GM21825 (cell line): Measurements from ENCODE around the gene TNS2.
A peak's percentile ranks its signal among the peaks of the same experiment; 100 is the strongest.

Experiments
- ATAC-seq: cut with Tn5 transposase; IDR thresholded peaks from one replicate; pipeline ENCODE4 v1.9.1; 2021; ENCODE audit warnings: mild to moderate bottlenecking, moderate library complexity; ENCODE audit not compliant: unreplicated experiment

The TNS2 gene

GRCh38 chr12:53042607-53043454, 7.0 kb upstream of the TNS2 start:
- ATAC-seq: no peak

- ATAC-seq: no peak
Measured at GRCh38 chr12:53044052-53044581, 5.7 kb upstream of the TNS2 start.

GRCh38 chr12:53044896-53045695, 4.8 kb upstream of the TNS2 start:
- ATAC-seq: no peak

GRCh38 chr12:53045696-53046045, 4.2 kb upstream of the TNS2 start:
- ATAC-seq: no peak

- peak; percentile 31 for ATAC-seq
Measured at GRCh38 chr12:53046655-53047220, 3.1 kb upstream of the TNS2 start.

GRCh38 chr12:53047221-53048032, 2.4 kb upstream of the TNS2 start:
- ATAC-seq: peak; percentile 67

- ATAC-seq: no peak
Measured at GRCh38 chr12:53048033-53048779, 1.7 kb upstream of the TNS2 start.

- no peak for ATAC-seq
Measured at GRCh38 chr12:53048780-53049401, 974 bp upstream of the TNS2 start.

GRCh38 chr12:53050426-53051057, 677 bp downstream of the TNS2 start:
- no peak for ATAC-seq

GRCh38 chr12:53051058-53051880, 1.4 kb downstream of the TNS2 start:
- ATAC-seq: no peak

- no peak for ATAC-seq
Measured at GRCh38 chr12:53051881-53052412, 2.1 kb downstream of the TNS2 start.

GRCh38 chr12:53052419-53053217, 2.8 kb downstream of the TNS2 start:
- ATAC-seq: no peak

- peak; percentile 1 for ATAC-seq
Measured at GRCh38 chr12:53053218-53054111, 3.6 kb downstream of the TNS2 start.

- ATAC-seq: peak; percentile 84
Measured at GRCh38 chr12:53054112-53054878, 4.4 kb downstream of the TNS2 start.

GRCh38 chr12:53055471-53056266, 5.8 kb downstream of the TNS2 start:
- no peak for ATAC-seq
